ENCODE data around the gene ZNF253.
"Not testable (repeated sequence)": the region's sequence is repeated elsewhere in the genome, so short reads cannot be mapped to it uniquely, and the experiment has no call there.

Gene ZNF253

GRCh38 chr19:19865750-19866610 is at the start of gene ZNF253:
Gene ZNF253 (plus strand): TSS chr19:19865882. CDS start chr19:19865997, 115 bp downstream.
- DNase-seq = peak; percentile 94

- DNase-seq = no peak
Measured at GRCh38 chr19:19816679-19817078, 49.0 kb upstream of the ZNF253 start.

GRCh38 chr19:19817357-19817756 is 48.3 kb upstream of the ZNF253 start:
- no peak for DNase-seq

- no peak for DNase-seq
Measured at GRCh38 chr19:19820774-19821320, 44.8 kb upstream of the ZNF253 start.

- DNase-seq = peak; percentile 96
Measured at GRCh38 chr19:19821366-19821951, 44.2 kb upstream of the ZNF253 start, which contains the start of gene ZNF506. Gene ZNF506 (minus strand): TSS chr19:19821750. CDS start chr19:19821603, 147 bp downstream.

- DNase-seq = not testable (repeated sequence)
Measured at GRCh38 chr19:19821976-19822375, 43.7 kb upstream of the ZNF253 start.

- DNase-seq = no peak
Measured at GRCh38 chr19:19823916-19824315, 41.8 kb upstream of the ZNF253 start.

- no peak for DNase-seq
Measured at GRCh38 chr19:19826875-19827274, 38.8 kb upstream of the ZNF253 start.

GRCh38 chr19:19835560-19836038 is 30.1 kb upstream of the ZNF253 start:
- no peak for DNase-seq

GRCh38 chr19:19847781-19848180 is 17.9 kb upstream of the ZNF253 start:
- no peak for DNase-seq

- no peak for DNase-seq
Measured at GRCh38 chr19:19849056-19849455, 16.6 kb upstream of the ZNF253 start.

GRCh38 chr19:19851740-19852139 is 13.9 kb upstream of the ZNF253 start:
- DNase-seq = not testable (repeated sequence)

GRCh38 chr19:19858751-19859150 is 6.9 kb upstream of the ZNF253 start:
- no peak for DNase-seq

- DNase-seq = no peak
Measured at GRCh38 chr19:19860756-19861390, 4.8 kb upstream of the ZNF253 start.

- peak; percentile 2 for DNase-seq
Measured at GRCh38 chr19:19866611-19867248, 1.0 kb downstream of the ZNF253 start.

GRCh38 chr19:19870086-19870485 is 4.4 kb downstream of the ZNF253 start:
- not testable (repeated sequence) for DNase-seq

- no peak for DNase-seq
Measured at GRCh38 chr19:19871932-19872331, 6.2 kb downstream of the ZNF253 start.

GRCh38 chr19:19873381-19873780 is 7.7 kb downstream of the ZNF253 start:
- no peak for DNase-seq

GRCh38 chr19:19877724-19878123 is 12.0 kb downstream of the ZNF253 start:
- DNase-seq = no peak

- no peak for DNase-seq
Measured at GRCh38 chr19:19884583-19884982, 18.9 kb downstream of the ZNF253 start.

- DNase-seq = not testable (repeated sequence)
Measured at GRCh38 chr19:19892055-19892941, 26.6 kb downstream of the ZNF253 start.
